ENCODE results near the gene PCSK6.

PCSK6 gene

GRCh38 chr15:101498717-101499480 lies 9.4 kb upstream of the PCSK6 start:
- DNase-seq: no peak

DNA sequence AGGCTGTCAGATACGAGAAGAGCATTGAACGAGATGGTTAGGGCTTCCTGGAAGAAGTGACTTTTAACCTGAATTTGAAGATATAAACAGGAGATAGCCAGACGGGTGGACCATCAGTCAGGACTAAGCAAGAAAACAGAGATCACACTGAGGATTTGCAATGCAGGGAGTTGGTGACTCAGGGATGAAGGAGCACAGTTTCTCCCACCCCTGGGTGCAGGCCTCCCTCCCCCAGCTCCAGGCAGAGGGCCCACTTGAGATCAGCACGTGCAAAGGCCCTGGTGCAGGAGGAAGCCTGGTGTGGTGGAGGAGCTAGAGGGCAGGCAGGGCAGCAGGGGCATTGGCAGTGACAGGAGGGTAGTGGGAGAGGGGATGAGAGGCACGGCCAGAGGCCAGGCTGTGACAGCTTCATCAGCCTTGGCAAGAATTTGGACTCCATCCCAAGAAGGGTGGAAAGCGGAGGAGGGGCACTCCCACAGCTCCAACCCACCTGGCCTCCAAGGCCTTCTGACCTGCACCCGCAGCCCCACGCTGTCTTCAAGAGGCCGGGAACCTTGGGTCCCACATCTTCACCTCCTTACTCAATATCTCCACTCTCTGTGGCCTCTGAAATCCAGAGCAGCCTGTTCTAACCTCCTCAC lies 8.7 kb upstream of the PCSK6 start:
- no peak for DNase-seq

DNA sequence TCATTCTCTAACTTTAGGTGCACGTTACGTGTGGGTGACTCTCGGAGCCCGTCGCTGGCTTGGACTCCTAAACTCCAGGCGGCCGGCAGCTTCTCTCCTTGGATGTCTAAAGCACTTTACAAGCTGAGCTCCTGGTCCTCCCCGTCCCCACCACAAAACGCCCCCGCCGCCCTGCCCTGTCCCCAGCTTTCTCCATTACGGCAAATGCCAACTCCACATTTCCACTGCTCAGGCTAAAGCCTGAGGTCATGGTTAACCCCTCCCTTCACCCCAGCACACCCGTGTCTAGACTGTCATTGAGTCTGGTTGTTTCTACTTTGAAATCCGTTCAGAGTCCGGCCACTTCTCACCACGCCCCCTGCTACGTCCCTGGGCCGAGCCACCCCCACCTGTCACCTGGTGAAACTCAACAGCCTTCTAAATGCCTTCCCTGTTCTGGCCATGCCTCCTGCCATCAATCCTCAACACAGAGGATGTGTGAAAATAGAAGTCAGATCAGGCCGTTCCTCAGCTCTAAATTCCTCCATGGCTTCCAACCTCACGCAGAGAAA lies 8.1 kb upstream of the PCSK6 start:
- DNase-seq: no peak

DNA sequence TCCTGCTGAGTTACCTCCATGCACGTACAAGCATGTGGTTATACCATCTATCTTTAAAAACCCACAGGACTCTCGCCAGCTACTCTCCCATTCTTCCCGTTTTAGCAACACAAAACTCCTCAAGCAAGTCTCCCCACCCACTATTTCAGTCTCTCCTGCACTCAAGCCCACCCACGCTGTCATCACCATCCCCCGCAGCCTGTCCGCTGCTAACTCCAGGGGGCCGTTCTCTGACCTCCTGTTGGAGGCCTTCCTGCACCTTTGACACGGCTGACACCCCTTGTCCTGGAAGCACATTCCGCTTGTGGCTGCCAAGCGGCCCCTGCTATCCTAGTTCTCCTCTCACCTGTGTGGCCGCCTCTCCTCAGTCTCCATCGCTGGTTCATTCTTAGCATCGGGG lies 7.5 kb upstream of the PCSK6 start:
- no peak for DNase-seq

GRCh38 chr15:101496198-101496986 lies 6.9 kb upstream of the PCSK6 start:
- no peak for DNase-seq

DNA sequence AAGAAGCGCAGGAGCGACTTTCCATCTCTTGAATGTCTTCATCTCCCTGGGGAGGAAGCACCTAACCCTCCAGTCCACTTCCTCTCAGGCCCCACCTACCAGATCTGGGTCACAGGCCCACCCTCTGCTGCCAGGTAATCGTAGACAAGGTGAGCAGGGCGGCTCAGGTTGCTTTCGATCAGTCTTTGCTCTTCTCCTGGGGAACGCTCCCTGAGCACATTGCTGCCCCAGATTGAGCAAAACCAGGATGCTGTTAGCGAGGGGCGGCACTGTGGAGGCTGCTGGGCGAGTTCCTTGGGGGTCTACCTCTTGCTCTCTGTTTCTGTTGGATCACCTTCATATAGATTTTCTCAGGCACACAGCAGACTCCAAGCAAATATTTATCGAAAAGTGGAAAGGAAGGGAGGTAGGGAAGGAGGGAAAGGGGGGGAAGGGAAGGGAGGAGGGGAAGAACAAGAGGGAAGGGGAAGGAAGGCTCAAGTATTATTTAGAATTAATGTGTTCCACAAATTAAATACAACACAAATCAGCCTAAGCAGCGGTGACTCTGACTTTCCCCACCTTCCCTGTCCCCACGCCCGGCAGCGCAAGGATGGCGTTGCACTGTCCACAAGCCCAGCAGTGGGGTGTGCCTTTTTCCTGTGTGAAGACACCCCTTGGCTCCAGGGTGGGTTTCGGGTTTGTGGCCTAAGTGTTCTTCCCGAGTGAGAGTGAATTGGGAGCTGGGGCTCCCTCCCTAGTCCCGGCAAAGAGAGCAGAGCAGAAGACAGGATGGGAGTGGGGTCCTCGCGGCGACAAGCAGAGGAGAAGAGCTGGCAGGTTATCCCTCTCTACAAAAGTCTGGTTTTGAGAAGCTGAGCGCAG lies 6.1 kb upstream of the PCSK6 start:
- DNase-seq: no peak

DNA sequence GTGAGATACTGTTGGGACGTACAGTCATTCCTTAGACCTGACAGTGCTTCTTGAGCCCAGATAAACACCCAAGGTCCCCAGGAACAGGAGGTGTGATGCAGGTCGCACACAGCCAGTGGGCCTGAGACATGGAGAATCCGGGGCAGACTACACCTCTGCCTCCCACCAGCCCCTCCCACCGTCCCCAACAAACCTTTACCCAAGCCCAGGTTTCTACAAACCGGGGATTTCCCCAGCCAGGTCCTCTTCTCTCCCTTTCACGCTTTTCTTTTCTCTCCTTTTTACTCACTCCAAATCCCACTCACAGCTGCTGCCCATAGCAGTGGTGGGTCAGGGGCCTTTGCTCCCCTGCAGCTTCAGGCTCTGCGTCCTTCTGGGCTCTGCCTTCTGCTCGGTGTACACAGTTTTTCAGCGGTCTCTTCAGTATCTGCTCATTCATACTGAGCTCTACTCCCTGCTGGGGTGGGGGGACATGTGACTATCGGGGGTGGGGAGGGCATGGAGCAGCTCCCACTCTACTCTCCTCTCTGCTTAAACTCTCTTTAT lies 4.8 kb upstream of the PCSK6 start:
- no peak for DNase-seq

GRCh38 chr15:101492766-101493692 lies 3.5 kb upstream of the PCSK6 start:
- no peak for DNase-seq

DNA sequence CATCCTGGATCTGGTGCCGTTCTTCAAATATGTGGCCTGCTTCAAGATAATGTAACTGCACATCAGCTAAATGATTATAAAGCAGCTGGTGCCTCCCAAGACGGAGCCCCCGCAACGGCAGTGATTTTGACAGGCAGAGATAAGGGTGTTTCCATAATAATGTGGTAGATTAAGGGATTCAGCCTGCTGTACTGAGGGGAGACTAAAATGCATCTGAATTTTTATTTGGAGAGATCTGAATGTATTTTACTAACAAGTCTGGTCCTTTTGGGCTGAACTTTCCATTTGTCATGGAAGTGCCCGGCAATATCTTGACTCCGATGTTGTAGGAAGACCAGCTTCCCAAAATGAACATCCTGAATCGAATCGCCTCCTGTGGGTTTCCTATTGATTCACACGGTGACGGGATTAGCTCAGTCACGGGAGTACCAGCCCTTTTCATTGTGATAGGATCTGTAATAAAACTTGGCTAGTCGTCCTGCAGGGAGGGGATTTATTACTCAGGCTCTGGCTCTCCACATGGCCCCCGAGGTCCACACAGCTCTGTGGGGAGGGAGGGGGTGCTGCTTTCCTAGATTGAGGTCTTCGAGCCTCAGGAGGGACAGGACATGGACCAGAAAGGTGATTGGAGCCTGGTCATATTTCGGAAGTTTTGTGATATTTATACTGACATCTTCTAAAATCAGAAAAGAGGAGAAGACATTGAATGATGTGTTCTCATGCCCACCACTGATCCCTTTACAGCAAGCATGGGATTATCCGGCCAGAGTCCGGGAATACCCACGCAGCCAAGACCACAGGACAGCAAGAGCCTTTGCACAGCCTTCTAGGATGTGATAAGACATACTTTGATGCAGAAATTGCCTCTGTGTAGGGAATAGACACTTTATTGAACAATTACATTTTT lies 2.5 kb upstream of the PCSK6 start:
- DNase-seq: no peak

- DNase-seq: no peak
Measured at GRCh38 chr15:101490922-101491733, 1.6 kb upstream of the PCSK6 start.

- DNase-seq: no peak
Measured at GRCh38 chr15:101490408-101490891, 943 bp upstream of the PCSK6 start.

DNA sequence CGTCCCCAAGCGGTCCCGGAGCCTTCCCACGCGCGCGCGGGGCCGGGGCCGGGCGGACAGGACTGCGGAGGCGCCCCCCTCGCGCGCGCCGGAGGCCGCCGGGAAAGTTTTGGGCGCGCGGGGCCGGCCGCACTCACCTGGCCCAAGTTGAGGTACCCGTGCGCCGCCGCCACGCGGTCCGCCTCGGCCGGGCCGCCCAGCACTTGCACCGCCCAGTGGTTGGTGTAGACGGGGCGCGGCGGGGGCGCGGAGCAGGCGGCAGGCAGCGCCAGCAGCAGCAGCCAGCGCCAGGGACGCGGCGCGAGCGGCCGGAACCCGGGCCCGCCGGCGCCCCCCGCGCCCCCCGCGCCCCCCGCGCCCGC lies 289 bp downstream of the PCSK6 start:
- no peak for DNase-seq

DNA sequence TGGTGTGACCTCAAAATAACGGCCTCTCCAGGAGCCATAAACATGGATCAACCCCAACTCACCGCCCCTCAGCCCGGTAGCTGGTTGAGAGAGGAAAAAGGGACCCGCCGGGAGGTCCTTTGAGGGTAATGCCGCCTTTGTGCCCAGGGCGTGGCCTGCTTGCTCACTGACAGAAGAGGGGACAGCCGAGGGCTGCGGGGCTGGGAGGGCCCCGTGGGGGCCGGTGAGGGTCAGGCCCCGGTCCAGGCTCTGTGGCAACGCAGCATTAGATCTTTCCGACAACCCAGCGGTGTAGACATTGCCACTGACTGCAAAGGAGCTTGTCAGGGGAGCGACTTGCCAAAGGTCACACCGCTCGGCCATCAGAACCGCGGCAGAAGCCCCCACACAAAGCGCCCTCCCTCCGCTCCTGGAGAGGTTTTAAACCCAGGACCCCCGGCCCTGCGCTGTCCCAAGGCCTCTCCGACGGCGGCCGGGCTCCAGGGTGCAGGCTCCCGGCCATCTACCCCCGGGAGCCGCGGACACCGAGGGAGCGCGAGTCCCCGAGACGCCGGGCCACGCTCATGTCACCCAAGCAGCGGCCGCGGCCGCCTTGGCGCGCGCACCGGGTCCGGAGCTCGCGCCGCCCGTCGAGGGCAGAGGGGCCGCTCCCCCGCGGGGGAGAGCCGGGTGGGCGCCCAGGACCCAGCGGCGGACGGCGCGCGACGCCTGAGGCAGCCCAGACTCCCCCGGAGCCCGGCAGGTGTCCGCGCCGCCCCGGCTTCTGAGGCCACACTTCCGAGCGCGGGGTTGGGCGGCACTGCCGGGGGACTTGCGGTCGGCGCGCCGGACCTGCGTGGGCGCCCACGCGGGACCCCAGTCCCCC lies 975 bp downstream of the PCSK6 start:
- DNase-seq: no peak

GRCh38 chr15:101486696-101487459 lies 2.6 kb downstream of the PCSK6 start:
- DNase-seq: no peak

DNA sequence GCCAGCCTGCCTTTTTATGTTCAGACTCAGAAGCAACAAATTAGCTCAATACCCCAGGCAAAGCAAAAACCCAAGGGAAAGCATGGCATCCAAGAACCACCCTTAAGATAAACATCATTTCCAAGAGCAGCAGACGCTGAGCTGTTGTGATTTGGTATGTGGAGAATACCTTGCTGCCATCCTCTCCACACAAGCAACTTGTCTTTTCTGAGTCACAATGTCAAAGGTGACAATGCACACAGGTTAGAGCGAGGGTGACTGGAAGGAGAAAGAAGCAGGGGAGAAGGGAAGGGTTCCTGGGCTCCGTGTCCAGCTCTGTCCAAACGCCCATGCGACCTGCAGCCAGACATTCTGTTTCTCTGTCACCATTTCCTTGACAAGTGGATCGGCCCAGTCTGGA lies 6.0 kb downstream of the PCSK6 start:
- no peak for DNase-seq

- no peak for DNase-seq
Measured at GRCh38 chr15:101482526-101483371, 6.8 kb downstream of the PCSK6 start.
